GM21423 (cell line): Measurements from ENCODE around the gene SCNN1B.
"Not testable (repeated sequence)": the region's sequence is repeated elsewhere in the genome, so short reads cannot be mapped to it uniquely, and the experiment has no call there.

Experiments used
- ATAC-seq: cut with Tn5 transposase; IDR thresholded peaks from one replicate; pipeline ENCODE4 v1.9.1; 2021; ENCODE audit warnings: mild to moderate bottlenecking, moderate library complexity; ENCODE audit not compliant: unreplicated experiment

SCNN1B gene, protein sequence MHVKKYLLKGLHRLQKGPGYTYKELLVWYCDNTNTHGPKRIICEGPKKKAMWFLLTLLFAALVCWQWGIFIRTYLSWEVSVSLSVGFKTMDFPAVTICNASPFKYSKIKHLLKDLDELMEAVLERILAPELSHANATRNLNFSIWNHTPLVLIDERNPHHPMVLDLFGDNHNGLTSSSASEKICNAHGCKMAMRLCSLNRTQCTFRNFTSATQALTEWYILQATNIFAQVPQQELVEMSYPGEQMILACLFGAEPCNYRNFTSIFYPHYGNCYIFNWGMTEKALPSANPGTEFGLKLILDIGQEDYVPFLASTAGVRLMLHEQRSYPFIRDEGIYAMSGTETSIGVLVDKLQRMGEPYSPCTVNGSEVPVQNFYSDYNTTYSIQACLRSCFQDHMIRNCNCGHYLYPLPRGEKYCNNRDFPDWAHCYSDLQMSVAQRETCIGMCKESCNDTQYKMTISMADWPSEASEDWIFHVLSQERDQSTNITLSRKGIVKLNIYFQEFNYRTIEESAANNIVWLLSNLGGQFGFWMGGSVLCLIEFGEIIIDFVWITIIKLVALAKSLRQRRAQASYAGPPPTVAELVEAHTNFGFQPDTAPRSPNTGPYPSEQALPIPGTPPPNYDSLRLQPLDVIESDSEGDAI

DNA sequence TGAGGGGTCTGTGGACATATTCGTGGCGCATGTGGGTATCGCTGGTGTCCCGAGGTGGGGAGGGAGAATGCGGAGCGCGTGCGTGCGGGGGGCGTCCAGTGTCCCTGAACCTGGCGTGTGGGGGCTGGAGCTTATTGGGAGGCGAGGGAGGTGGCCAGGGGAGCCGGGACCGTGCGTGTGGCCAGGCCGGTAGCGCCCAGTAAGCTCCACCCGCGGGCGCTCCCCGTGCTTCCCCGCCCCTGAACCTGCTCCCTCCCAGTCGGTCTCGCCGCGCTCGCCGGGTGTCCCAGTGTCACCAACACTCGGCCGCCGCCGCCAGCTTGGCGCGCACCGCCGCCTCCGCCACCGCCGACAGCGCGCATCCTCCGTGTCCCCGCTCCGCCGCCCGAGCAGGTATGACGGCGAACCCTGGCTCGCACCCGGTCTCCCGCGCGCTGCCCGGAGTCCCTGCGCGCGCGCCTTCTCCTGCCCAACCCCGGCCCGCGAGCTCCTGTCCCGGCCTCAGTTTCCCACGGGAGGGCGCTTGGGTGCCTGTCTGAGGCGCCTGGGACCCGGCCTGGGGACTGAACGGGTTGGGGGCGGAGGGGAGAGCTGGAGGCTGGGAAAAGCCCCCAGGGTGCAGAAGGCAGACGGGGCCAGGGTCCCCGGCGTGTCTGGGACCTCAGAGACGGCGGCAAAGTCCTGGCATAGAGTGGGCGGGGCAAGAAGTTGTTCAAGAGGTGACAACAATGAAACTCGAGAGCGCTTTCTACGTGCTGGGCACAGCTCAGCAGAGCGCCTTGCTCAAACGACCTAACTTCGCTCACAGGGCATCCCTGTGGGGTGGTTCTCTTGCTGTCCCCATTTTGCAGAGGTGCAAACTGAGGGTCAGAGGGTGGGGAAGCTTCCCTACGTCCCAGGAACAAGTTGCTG, at the start of gene SCNN1B:
Gene SCNN1B, plus strand, starts transcription at position 258 of the 912 bp plus-strand sequence. CDS start 46,298 bp downstream, outside the sequence.
- no peak for ATAC-seq

DNA sequence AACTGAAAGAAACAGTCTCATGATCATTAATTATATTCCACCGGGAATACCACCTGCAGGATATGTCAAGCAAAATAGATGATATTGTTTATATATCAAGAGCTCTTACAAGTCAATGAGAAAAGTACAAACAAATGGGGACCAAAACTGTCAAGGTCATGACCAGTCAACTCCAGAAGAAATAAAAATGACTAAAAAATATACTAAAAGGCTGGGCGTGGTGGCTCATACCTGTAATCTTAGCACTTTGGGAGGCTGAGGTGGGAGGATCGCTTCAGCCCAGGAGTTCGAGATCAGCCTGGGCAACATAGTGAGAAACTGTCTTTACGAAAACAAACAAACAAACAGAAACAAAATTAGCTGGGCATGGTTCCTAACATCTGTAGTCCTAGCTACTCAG, 49.8 kb upstream of the SCNN1B start:
- ATAC-seq = no peak

DNA sequence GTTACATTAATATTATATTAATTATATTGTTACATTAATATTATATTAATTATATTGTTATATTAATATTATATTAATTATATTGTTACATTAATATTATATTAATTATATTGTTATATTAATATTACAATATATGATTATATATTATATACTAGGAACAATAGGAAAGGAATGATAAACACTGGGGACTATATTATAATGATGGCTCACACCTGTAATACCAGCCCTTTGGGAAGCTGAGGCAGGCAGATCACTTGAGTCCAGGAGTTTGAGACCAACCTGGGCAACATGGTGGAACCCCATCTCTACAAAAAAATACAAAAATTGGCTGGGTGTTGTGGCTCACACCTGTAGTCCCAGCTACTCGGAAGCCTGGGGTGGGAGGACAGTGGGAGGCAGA, 48.5 kb upstream of the SCNN1B start:
- ATAC-seq = not testable (repeated sequence)

DNA sequence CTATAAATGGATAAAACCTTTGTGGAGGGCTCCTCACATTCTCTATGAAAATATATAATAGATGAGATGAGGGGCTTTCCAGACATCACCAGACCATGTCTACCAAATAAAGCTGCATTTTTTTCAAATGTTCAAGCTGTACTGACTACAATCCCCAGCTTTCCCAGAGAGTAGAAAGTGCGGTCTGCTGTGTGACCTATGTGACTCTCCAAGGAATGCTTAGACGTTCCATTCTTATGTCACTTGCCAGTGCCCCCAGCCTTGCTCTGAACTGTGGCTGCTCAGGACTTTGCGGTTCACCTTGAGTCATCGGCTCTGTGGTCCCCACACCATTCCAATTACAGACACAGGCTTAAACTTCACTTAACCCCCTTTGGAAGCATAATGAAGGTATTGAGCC, 47.8 kb upstream of the SCNN1B start:
- no peak for ATAC-seq

DNA sequence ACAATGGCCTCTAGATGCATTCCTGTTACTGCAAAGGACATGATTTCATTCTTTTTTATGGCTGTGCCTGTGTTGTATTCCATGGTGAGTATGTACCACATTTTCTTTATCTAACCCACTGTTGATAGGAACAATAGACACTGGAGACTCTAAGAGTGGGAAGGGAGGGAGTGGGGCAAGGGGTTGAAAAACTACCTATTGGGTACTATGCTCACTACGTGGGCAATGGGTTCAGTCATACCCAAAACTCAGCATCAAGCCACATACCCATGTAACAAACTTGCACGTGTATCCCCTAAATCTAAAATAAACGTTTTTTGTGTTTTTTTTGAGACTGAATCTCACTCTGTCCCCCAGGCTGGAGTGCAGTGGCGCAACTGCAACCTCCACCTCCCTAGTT, 47.1 kb upstream of the SCNN1B start:
- no peak for ATAC-seq

DNA sequence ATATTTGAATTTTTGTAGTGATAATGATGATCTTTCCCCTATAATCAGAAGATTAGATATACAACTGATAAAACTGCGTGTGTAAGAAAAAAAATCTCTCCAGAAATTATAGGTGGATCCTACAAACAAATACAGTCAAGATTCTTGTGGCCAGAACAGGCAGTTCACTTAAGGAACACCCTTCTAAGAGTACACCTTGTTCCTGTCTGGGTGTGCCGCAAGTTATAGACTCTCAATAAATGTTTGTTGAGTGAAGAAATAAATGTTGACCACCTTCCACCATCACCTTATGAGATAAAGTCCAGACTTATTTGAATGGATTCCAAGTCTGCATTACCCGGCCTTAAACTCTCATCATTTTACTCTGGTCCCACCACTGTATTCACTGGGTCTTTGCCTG, 45.7 kb upstream of the SCNN1B start:
- ATAC-seq = no peak

DNA sequence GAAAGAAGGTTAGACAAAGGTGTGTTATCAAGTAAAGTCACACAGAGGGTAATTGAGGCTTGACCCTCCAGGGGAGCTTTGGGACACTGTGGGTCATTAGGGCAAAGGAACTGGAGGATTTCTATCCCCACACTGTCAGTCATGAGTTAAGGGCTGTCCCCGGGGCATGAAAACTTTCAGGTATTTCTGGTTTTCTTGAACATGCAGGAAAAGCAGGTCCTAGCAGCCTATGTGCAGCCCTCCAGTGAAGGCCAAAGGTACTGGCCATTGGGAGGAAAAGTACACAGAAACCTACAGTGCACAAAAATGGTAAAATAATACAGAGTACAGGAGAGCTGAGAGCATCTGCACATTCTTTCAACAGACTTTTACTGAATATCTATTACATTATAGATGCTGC, 44.4 kb upstream of the SCNN1B start:
- no peak for ATAC-seq

DNA sequence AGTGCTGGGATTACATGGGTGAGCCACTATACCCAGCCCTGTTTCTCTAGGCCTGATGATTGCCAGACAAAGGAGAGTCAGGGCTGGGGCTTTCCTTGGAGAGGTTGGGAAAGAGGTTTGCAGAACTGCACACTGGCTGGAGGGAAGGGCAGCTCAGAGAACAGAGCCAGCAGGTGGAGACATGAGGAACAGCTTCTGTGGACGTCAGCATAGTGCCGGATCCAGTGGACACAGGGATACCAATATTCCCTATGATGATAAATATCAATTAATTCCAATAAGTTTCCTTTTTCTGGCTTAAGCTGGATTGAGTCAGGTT, 43.2 kb upstream of the SCNN1B start:
- no peak for ATAC-seq

DNA sequence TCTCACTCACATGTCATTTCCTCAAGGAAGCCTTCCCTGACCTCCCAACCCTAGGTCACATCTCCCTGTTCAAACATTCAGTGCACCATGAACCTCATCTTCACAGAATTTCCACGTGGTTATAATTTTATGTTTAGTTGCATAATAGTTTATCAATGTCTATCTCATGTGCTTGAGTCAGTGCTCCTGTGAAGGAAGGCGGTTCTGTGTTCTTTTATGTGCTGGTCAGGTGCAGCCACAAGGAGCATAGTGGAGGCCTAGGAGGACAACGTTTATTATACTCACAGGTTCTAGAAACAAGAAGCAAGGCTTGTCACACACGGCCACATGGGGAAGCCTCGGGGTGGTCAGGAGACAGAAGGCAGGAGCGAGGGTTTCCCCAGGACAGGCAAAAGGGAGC, 34.5 kb upstream of the SCNN1B start:
- ATAC-seq = no peak

DNA sequence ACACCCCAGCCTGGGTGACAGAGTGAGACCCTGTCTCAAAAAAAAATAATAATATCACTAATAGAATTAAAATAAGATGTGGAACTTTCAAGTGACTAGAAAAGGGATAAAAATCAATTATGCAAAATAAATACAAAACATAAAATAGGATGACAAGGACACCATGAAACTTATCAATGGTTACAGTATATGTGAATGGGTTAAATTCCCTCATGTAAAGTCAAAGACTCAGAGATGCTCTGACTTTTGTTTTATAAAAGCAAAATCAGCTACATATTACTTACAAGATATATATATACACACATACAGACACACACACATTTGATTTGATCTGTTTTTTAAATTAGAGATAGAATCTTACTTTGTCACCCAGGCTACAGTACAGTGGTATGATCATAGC, 33.5 kb upstream of the SCNN1B start:
- ATAC-seq = no peak

DNA sequence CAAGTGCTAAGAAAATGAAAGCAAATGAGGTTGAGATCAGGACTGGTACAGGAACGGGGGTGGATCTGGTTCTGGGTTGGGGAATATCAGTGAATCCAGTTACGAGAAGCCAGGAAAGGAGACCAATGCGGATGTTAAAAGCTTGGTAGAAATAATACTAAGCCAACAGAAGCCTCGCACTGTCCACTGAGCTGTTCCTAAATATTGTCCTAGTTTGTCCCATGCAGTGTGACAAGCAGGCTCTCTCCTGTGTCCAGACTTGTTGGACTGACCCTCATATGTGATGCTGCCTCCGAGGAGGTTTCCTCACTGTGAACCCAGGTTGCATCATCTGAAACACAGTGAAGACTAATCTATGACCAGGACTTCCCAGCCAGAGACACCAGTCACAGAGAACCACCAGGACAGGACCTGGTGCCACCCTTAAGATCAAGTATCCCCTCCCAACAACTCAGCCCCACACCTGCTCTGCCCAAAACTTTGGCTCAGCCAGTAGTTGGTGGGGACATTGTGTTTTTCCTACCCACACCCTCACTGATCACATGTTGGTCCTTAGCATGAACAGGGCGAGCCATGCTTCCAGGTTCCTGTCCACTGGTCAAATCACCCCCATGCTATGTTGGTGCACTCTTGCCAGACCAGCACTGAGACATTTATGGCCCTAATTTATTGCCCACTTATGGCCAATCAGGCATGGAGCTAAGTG, 32.7 kb upstream of the SCNN1B start:
- no peak for ATAC-seq

DNA sequence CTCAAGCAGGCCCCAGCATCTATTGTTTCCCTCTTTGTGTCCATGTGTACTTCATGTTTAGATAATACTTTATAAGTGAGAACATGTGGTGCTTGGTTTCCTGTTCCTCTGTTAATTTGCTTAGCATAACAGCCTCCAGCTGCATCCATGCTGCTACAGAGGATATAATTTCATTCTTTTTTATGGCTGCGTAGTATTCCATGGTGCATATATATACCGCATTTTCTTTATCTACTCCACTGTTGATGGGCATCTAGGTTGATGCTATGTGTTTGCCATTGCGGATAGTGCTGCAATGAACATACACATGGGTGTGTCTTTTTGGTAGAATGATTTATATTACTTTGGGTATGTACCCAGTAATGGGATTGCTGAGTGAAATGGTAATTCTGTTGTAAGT, 31.4 kb upstream of the SCNN1B start:
- ATAC-seq = no peak

DNA sequence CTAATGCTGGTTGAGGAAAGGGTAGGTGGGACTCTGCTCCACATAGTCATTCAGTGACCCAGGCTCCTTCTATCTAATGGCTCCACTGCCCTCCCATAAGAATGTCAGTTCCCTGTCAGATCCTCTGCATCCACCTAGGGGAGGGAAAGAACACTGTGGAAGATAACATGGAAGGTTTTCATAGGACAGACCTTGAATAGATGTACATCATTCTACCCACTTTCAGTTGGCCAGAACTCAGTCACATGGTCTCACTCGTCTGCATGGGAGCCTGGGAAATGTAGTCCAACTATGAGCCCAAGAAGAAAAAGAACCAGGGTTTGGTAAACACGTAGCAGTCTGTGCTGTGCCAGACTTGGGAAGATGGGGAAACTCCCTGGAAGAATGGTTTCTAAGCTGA, 27.1 kb upstream of the SCNN1B start:
- no peak for ATAC-seq

DNA sequence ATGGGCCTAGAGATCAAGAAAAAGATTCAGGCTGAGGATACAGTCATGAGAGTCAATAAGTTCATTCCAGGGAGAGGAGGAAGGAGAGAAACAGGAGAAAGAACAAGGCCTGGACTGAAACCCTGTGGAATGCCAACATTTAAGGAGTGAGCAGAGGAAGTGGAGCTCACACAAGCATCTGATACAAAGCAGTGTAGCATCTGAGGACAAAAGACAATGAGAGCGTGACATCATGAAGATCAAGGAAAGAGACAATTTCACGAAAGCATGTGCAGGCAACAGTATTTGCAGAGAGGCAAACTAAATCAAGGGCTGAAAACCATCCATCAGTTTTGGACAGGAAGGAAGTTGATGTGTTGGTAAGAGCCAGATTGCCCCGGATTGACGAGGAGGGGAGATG, 25.3 kb upstream of the SCNN1B start:
- ATAC-seq = no peak

DNA sequence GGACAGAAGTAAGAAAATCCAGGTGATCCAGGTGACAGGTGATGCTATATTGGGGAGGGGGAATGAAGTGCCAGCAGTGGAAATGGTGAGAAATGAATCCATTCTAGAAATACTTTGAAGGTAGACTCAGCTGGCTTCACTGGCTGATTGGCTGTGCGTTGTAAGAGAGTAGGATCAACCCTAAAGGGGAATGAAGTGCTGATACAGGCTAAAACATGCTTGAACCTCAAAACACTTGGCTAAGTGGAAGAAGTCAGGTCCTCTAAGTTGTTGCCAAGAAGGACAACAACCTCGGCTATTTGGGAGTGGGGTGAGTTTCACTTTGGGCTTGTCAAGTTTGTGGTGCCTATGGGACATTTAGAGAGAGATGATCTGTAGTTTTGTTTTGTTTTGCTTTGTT, 24.1 kb upstream of the SCNN1B start:
- no peak for ATAC-seq

DNA sequence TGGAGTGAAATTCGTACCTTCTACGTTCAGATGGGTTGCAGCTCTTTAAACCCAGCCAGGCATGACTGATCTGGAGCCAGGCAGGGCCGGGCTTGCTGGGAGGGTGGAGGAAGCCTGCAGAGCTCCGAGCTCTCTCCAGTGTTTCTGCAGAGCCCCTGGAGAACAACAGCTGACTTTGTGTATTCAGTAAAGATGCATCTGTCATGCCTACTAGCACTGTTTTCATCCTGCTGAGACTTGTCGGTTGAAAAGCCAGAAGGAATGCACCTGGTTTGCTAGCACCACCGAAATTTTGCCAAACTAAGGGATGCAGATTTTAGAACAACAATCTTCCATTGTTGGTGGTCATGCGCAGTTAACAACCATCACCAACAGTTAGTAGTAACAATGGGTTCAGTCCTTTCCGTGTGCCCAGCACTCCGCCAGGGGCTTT, 22.4 kb upstream of the SCNN1B start:
- no peak for ATAC-seq

DNA sequence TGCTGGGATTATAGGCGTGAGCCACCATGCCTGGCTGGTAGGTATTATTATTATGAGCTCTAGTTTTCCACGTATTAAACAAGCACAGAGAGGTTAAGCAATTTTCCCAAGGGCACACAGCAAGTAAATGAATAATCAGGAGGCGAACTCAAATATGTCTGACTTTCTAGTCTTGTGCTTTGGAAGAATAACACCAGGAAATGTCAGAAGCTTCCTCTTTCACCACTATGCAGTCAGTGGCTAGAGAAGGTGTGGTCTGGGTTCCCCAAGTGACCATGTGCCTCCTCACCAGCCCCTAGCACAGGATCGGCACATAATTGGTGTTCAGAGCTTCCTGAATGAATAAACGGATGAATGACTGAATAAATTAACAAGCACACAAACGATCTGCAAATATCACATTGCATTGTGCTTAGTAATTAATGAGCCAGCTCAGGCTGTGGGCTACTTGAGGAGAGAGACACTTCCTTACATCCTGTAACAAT, 21.6 kb upstream of the SCNN1B start:
- no peak for ATAC-seq

DNA sequence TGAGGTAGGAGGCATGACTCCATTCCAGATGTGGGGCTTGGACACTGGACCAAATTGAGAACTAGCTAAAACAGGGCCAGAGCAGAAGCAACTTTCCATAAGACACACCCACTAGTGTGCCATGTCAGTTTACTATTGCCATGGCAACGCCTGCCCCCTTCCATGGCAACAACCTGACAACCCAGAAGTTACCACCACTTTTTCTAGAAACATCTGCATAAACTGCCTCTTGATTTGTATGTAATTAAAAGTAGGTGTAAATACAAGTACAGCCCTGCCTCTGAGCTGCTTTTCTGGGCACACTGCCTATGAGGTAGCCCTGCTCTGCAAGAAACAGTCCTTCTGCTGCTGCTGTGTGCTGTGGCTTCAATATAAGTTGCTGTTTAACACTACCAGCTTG, 19.5 kb upstream of the SCNN1B start:
- no peak for ATAC-seq

DNA sequence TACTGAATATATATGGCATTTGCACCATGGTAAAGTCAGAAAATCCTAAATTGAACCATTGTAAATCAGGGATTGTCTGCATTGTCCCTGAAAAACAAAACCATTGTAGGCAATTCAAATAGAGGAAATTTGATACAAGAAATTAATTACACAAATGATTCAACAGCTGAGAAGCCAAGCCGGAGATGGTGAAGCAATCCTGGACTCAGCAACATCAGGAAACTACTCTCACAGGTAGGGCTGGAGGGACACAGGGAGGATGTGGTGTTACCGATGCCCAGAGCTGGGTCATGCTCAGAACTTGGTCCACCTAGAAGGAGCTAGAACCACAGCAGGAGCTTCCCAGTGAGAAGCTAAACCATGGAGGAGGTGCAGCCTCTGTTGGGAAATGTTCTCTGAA, 18.5 kb upstream of the SCNN1B start:
- no peak for ATAC-seq

DNA sequence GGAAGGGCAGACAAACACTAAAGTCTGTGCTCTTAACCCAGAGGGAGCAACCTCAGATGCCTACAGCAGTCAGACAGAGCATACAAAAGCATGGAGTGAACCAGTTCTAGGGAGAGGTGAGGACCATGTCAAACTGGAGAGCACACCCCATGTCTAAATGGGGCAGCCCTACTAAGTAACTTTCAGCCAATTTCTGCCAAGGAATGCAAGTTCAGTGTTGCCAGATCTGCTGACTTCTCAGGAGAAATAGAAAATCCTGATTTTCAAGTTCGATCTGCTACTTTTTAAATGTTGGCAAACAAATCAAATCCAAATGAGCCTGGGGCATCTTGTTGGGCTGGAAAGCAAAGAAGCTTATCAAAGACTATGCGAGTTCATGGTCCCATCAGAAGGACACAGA, 17.5 kb upstream of the SCNN1B start:
- ATAC-seq = no peak

DNA sequence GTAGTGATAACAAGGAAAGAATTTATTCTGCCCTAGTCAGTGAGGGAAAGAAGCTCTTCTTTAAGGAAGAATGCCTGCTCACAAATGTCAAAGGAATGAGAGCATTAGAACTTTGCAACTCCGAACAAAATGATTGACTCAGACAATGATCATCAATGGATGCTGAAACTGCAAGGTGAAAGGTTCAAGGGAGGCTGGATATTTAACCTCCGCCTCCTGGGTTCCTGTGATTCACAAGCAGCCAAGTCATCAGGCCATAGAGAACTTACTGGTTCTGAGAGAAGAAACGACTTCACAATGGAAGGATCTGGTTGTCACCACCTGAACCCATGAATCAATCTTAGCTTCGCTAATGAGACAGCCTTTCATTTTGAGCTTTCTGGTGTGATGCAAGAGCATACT, 16.0 kb upstream of the SCNN1B start:
- ATAC-seq = no peak
